Ramos (cell line): Measurements from ENCODE around the gene BMF.
"Not testable (repeated sequence)": the region's sequence is repeated elsewhere in the genome, so short reads cannot be mapped to it uniquely, and the experiment has no call there.

Experiments used
- in situ Hi-C: fragments of 300-500 bp; cut with MboI; formaldehyde crosslinking; loops from one replicate; pipeline ENCODE4 v1.14.3; 2022; ENCODE audit warnings: low sequenced_read_pairs; ENCODE audit not compliant: unreplicated experiment

BMF gene

GRCh38 chr15:40108855-40109735 is at the start of gene BMF:
BMF (minus strand) TSS chr15:40108879; CDS start chr15:40106086, 2,793 bp downstream.
- in situ Hi-C loops: no loop called here

GRCh38 chr15:40157778-40158447 is 49.2 kb upstream of the BMF start:
- in situ Hi-C loops: no loop called here

GRCh38 chr15:40155270-40155910 is 46.7 kb upstream of the BMF start:
- in situ Hi-C loops: no loop called here

GRCh38 chr15:40154821-40155220 is 46.1 kb upstream of the BMF start:
- in situ Hi-C loops: not testable (repeated sequence)

GRCh38 chr15:40151991-40152390 is 43.3 kb upstream of the BMF start:
- in situ Hi-C loops: no loop called here

- in situ Hi-C loops: no loop called here
Measured at GRCh38 chr15:40151499-40151898, 42.8 kb upstream of the BMF start.

- in situ Hi-C loops: no loop called here
Measured at GRCh38 chr15:40150163-40150925, 41.7 kb upstream of the BMF start.

GRCh38 chr15:40149339-40149738 is 40.7 kb upstream of the BMF start:
- in situ Hi-C loops: no loop called here

- in situ Hi-C loops: no loop called here
Measured at GRCh38 chr15:40146037-40146436, 37.4 kb upstream of the BMF start.

- in situ Hi-C loops: no loop called here
Measured at GRCh38 chr15:40142428-40142827, 33.7 kb upstream of the BMF start.

- in situ Hi-C loops: not testable (repeated sequence)
Measured at GRCh38 chr15:40138201-40138570, 29.5 kb upstream of the BMF start.

GRCh38 chr15:40137303-40138200 is 28.9 kb upstream of the BMF start:
- in situ Hi-C loops: no loop called here

- in situ Hi-C loops: no loop called here
Measured at GRCh38 chr15:40136470-40137302, 28.0 kb upstream of the BMF start.

GRCh38 chr15:40135846-40136450 is 27.3 kb upstream of the BMF start:
- in situ Hi-C loops: not testable (repeated sequence)

- in situ Hi-C loops: no loop called here
Measured at GRCh38 chr15:40134885-40135284, 26.2 kb upstream of the BMF start.

GRCh38 chr15:40133544-40133943 is 24.9 kb upstream of the BMF start:
- in situ Hi-C loops: no loop called here

- in situ Hi-C loops: no loop called here
Measured at GRCh38 chr15:40130799-40131502, 22.3 kb upstream of the BMF start.

- in situ Hi-C loops: no loop called here
Measured at GRCh38 chr15:40130118-40130517, 21.4 kb upstream of the BMF start.
